DND-41 (cell line): ENCODE data around the gene KCTD6.

Experiments used
- CTCF ChIP-seq: IDR thresholded peaks from 2 replicates; pipeline ENCODE4 v1.5.1; 2012; ENCODE audit warnings: borderline replicate concordance, low read length, moderate library complexity, mild to moderate bottlenecking; ENCODE audit not compliant: poor library complexity, severe bottlenecking; ENCODE audit errors: extremely low read depth
- EZH2 ChIP-seq: IDR thresholded peaks from 3 replicates; pipeline ENCODE4 v1.6.1; 2012; ENCODE audit warnings: borderline replicate concordance, low read depth, mild to moderate bottlenecking, moderate library complexity, low read length, inconsistent platforms; ENCODE audit not compliant: severe bottlenecking

DNA sequence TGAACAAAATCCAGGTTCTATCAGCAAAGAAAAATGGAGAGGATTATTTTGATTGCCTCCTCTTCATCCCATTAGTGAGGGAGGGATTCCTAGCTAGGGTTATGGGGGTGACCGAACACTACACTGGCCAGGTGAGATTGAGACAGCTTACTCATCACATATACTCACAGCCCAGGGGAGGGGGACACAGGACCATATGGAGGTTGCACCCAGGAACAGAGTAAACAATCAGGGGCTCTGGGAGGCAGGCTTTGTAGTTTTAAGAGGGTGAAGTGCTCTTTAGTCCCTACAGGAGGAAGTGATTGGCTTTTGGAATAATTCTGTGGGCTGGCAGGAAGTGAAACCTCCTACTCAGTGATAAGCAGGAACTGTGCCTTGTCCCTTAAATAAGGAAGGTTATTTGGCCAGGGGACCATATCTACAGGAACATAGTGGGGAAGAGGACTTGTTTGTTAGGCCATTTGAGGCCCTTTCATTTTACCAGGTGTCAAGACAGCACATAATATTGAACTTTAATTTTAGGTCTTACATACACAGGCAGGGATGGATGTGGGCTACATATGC, 17.5 kb upstream of the KCTD6 start:
- TF ChIP-seq CTCF (no peak), EZH2 (no peak)
